Activated T-cell treated with anti-CD3 and anti-CD28 coated beads for 1 hour (primary cell): ENCODE measurements around the gene POLR3G.

Source experiments
- DNase-seq: peaks from one replicate; pipeline ENCODE4 v3.0.0-alpha.2; 2020; ENCODE audit warnings: low read depth

The POLR3G gene

DNA sequence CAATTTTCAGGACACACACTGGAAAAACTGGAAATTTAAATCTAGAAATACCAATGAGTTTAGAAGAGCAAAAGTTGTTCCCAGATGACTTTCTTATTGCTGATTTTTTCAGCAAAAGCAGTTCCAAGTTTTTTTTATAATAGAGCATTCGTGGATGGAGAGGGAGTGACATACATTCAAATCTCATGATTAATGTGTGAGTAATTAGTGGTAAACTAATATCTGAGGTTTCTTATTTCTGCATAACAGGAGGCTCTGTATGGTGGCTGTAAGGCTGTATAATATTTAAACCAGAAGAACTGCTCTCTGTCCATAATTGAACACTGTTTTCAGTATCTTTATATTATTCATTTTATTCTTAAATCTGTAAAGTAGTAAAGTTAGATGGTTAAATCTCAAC is 28.9 kb downstream of the POLR3G start:
- DNase-seq = no peak

DNA sequence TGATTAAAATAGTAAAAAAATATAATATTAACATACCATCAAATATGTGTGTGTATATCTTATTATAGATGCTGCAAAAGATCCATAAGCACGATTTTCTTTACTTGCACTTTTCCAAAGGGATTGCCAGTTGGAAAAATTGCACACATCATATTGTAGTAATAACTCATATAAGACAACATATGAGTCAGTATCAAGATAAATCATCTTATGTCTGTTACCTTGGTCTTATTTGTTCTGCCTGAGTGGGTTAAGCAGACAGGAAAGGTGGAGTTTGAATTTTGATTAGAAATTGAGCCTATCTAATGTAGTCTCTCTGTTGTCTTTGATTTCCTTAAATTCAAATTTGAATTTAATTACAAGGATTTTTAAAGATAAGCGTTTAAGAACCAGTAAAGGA is 30.1 kb downstream of the POLR3G start:
- DNase-seq = no peak

DNA sequence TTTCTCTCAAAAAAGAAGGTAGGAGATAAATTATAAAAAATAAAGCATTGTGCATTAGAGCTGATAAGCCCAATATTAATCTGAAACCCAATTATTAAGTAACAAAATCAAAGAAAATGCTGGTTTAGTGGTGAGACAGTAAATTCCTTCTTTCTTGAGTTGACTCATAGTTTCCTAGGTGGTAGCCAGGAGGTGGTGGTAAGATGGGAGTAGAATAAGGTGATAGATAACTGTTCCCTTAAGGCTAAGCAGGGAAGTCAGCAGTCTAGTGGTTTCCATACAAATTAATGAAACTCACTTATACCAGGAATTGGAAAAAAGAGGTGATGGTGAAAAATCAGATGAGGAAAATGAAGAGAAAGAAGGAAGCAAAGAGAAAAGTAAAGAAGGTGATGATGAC is 31.6 kb downstream of the POLR3G start:
- no peak for DNase-seq

DNA sequence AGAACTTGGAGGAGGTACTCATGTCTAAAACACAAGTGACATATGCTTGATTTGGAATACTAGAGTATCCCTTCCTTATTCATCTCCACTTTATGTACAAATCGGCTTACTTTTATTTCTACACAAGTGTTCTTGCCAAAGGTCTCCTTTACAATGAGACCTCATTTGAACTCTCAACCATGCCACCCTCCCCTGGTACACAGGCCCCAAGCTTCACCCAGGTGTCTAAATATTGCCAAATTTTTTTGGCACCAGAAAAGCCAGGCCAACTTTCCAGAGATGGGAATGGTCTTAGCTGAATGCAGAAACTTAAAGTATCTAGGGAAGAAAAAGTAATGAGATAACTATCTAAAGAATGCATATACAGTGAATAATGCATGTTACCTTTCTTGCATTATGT is 35.8 kb downstream of the POLR3G start:
- no peak for DNase-seq

DNA sequence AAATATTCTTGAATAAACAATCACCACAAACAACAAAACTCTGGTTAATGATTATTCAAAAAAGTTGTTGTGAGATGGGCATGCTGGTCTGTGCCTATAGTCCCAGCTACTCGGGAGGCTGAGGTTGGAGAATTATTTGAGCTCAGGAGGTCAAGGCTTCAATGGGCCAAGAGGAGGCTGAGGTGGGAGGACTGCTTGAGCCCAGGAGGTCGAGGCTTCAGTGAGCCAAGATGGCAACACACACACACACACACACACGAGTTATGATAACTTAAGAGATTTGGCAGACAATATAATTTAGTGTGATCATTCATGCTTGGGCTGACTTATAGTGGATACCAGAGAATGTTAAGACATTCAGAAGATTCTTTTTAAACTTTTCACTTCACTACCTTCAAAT is 39.9 kb downstream of the POLR3G start:
- no peak for DNase-seq

DNA sequence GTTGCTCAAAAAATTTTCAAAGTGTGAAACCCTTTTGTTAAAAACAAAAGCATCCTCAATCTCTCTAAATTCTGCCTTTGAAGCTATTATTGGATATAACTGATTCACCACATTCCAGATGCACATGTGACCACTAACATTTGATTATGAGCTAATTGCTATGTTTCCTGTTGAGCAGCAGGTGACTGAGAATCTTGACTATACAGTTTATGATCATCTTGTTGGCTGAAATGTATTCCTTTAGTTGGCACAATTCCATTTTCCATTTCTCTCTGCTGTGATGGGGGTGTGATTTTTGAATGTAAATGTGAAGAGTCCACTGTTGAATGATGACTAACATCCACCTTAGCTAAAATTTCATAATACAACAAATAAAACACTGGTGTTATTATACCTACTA is 44.0 kb downstream of the POLR3G start:
- DNase-seq = no peak

DNA sequence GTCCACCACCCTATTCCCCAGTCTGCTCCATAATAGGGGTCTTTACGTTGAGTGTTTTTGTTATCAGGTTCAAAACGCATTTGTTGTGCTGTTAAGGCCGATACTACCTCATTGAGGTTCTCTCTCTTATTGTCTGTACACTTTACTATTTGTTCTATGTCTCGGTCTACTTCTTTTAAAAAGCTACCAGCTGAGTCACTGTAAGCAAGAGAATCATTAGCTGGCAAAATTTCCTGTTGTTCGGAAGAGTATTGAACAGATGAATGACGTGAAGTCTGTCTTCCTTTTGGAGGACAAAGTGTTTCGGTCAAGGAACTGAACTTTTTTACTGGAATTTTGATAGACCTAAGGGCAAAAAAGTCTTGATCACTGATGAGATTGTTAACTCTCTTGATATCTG is 44.4 kb downstream of the POLR3G start:
- DNase-seq = no peak

DNA sequence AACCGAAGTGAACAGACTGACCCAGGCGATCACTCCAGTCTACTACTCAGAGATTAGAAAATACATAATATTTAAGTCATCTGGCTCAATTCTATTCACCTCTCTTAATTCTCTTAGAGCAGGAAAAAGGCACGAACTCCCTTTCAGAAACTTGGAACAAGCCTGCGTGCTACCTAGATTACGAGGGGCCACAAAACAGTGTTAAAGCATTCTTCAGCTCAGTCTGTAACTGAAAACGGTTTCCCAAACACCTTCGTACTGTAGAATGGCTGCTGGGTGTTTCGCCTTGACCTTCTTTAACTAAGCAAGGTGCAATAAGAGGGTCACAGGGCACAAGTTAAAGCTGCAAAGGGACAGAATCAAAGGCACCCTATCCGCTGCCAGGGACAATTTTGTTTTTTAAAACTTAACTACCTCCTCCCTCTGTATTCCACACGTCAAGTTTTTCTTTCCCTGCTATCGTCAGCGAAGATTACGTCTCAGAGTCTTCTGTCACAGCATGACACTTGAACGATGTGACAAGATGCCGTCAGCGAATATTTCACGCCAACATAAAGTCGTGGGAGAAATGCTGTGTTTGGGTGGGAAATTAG is 54.0 kb downstream of the POLR3G start:
- no peak for DNase-seq

DNA sequence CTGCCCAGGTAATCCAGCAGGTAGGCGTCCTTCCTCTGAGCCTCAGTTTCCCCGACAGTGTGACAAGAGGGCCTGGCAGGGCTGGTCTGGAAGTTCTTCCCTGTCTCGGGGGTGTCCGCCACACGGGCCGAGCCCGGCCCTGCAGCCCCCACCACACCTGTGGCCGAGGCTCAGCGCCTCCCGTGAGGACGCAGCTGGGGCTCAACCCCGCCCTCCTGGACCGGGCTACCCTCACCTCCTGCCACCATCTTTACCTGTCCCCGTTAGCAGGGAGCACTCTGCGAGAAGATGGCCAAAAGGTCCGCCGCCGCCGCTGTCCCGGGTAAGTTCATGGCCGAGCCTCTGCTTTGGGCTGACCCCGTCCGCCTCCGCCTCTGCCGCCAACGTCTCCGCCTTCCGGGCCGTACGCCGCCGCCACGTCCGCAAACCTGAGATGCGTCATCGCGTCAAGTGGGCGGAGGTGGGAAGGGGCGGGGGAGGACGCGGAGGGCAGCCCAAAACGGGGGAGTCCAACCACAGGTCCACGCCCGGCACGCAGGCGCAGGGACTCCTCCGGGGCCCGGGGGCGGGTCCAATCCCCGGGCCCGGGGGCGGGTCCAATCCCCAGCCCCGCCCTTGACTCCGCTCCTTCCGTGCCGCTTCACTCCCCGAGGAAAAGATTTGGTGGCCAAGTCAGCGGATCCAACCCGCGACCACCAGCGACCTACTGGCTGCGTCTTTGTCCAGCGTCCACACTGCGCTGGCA is 54.7 kb downstream of the POLR3G start, which contains the start of gene LYSMD3:
LYSMD3 (minus strand) TSS at position 391 of the 745 bp plus-strand sequence. CDS start 4,295 bp downstream, outside the sequence.
- peak; percentile 96 for DNase-seq

DNA sequence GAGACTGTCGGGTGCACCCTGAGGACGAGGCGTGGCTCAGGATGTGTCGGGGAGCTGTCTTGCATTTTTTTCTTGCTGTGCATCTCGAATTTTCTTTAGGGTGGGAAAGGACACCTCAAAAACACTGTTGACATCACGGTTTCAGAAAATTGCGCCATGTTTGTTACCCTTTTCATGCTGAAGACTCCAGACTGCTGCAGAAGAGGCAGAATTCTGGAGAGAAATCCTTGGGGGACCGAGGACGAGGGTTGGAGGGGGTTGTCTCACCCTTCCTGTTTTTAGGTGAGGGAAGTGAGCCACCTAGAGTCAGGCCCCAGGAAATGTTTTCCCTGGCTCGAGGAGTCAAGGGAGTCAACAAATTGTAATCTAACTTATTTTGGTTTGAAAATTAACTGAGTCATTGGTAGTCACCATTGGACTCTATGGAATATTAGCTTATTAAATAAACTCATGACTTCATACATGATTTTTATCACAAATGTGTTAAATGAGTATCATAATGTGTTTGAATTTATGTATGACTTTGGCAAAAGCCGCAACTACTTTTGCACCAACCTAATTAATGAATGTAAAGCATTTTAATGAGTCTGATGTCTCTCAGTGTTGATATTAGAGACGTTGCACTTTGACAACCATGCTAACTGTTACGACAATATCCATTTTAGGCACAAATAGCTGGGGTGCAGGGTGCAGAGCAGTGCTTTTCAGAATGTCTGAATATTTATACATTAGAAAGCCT is 55.4 kb downstream of the POLR3G start:
- peak; percentile 33 for DNase-seq

DNA sequence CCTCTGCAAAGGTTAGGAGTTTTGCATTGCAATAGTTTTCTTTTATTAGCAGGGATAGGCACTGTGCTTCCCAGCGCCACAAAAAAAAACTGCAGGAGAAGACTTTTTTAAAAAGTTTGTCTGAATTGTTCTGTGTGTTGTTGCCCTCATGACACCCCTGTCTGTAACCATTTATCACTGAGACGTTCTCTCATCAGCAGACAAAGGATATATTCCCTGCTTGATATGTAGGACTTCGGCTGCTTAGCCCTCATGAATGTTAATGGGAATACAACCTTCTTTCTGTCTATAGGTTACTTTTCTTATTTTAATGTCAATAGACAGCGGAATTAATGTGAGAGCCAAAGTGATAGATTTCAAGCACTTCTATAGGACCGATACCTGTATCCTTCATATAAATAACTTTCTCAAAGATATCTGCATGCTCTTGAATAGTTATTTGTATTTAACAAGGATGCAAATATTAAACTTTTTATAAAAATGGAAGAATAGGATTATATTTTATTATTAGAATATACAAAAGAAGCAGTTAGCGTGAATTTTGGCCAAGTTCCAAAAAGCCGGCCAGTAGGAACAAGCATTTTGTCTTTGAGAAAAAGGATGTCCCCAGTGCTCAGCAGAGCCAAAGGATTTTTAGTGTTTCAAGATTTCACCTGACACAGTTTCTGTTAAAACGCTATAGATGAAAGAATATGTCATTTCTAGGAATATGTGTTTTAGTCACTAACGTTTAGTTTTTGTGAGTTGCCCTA is 56.2 kb downstream of the POLR3G start:
- no peak for DNase-seq

DNA sequence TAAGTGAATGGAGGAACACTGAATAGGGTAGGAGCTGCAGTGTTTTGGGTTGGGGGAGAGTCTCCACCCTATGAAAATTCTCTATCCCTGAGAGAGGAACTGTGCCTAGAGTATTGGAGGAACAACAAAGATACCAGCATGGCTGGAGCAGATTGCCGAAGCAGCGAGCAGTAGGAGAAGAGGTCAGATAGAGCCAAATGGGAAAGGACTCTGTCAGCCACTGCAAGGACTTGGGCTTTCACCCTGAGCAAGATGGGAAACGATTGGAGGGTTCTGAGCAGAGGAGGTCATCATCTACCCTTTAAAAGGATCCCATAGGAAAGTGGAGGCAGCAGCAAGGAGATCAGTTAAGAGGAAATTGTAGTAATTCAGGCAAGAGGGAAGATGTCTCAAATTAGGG is 59.1 kb downstream of the POLR3G start:
- DNase-seq = no peak

DNA sequence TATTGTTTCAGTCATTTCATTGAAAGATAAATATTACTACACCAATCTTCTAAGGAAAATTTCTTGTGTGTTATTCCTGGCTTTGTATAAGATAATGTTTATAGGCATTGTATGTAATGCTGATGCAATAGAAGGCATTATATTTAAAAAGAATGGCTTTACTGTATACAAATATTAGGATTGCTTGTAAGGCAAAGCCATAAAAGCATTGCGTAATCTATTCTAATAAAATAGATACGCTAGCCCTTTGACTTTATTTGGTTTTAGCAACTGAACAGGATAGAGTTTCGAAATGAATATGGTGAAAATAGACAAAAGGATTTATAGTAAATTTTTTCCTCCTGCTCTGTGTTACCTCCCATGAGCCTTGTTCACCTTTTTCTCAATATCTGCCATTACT is 60.3 kb downstream of the POLR3G start:
- DNase-seq = no peak

DNA sequence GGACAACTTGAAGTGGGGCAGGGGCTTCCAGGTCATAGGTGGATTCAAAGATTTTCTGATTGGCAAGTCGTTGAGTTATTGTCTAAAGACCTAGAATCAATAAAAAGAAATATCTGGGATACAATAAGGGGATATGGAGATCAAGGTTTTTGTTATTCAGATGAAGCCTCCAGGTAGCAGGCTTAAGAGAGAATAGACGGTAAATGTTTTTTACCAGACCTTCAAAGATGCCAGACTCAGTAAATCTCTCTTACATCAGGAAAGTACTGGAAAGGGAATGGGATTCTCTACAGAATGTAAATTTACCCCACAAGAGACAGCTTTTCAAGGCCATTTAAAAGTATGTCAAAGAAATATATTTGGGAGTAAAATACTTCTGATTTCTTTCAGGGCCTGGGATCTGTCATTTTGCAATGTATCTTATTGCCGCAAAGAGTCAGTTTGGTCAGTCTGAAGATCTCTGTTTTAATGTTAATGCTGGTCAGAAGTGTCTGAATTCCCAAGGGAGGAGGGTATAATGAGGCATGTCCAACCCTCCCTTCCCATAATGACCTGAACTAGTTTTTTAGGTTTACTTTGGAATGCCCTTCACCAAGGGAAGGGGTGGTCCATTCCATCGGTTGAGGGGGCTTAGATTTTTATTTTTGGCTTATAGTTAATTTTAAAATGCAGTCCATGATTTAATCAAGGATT is 68.3 kb downstream of the POLR3G start:
- no peak for DNase-seq

DNA sequence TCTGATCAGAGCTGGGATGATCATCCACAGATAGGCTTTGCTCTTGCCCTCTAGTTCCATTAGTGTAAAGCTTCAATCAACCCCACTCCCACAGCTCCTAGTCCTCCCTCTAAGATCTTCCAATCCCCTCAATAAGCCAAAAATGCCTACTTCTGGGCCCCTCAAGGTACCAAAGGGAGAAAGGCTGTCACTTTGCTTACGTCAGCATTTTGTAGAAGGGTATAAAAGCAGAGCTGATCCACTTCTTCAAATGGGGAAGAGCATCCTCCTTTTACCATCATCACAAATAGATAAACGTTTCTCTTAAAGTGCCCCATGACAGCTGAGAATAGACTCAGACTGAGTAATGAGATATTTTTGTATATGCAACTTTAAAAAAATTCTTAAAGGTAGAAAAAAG is 70.8 kb downstream of the POLR3G start:
- no peak for DNase-seq

DNA sequence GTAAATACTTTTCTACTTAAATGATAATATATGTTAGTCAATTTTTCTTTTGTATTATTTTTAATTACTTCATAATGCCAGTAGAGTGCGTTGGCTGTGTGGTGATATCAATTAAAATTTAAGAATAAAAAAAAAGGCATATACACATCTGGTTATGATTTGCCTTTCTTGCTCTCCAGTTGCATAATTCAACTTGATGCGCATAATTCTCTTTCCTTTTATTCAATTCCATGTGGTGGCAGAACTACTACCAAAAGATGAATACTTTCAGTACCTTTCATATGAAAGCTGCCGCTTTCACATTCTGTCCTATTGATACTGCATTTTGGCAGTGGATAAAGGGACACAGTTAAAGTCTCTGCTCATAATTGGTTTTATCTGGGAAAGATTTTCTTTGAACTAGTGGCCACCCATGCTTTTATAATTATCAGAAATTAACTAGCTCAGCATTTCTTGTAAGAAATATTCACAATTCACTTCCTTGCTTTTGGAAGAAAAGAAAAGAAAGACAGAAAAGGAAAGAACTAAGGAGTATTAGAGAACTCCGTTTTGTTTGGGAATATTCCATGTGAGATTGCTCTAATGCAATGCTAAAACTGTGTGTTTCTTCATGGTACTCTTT is 71.7 kb downstream of the POLR3G start:
- no peak for DNase-seq

DNA sequence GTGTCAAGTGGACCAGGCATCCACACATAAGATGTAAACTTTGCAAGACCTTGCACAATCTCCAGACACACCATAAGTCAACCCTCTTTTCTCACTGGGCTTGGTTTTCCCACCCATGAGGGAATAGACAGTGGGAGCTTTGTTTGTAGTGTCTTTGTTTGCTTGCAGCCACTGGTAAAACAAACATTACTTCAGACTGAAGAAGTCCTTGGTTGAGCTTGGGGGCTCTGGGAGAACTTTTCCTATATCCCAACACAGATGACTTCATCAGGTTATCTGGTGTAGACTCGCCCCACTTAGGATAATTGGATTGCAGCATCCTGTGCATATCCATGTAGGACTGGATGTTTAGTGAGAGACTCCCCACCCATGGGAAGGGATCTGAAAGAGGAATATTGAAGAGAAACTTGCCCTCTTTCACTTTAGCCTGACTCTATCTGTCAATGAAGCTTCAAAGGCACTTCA is 72.4 kb downstream of the POLR3G start:
- no peak for DNase-seq

DNA sequence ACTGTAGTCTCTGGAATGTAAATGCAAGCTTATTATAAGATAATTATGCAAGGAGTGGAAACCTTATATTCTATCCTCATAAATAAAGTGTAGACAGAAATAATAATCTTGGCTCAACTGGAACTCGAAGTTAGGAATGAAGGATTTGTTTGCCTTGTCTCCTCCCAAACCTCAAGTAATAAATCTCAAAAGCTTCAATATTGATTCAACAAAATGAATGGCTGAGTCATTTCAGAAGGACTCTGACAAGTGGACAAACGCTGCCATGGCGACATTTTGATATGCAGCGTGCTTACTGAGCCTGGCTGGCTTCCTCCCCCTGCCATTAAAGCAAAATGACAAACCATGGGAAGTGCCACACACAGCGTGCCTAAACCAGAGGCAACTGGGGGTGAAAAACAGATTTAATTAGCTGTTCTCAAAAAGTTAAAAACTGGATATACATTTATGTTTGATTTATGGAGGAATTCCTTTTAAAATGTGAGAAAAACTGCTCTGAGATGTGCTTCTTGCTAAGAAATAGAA is 73.5 kb downstream of the POLR3G start:
- DNase-seq = no peak

DNA sequence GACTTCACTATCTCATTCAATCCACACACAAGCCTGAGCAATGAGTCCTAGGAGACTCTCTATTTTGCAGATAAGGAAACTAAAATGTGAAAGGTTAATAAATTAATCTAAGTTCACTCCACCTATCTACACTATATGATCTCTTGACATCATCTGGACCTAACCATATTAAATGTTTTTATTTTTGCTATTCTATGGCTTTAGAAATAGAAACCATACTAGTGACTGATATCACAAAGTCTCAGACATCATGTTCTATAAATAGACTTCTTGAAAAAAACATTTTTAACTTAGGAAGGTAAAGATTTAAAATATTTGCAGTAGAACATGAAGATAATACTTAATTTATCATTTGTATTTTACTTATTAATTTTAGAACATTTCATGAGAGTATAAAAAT is 74.6 kb downstream of the POLR3G start:
- DNase-seq = no peak

DNA sequence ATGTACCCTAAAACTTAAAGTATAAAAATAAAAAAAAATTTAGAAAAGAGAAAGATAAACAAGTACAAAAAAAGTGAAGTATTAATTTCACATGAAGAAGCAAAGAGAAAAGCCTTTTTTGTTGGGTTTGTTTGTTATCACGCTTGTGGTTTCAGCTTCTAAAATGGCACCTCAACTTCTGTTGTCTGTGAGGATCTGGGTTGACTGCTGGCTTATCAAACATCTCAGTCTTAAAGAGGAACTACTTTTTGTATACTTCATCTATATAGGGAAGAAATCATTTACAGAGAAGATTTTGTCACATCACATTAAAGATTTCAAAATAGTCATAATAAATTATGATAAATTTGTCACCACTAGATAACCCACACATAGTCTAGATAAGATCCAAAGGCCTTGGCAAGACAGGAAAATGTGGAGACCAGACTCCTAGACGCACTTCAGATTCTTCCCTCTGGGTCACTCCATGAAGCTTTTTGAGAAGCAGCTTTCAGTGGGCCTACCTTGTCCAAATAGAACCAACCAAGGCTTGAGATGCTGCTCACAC is 75.1 kb downstream of the POLR3G start:
- no peak for DNase-seq

DNA sequence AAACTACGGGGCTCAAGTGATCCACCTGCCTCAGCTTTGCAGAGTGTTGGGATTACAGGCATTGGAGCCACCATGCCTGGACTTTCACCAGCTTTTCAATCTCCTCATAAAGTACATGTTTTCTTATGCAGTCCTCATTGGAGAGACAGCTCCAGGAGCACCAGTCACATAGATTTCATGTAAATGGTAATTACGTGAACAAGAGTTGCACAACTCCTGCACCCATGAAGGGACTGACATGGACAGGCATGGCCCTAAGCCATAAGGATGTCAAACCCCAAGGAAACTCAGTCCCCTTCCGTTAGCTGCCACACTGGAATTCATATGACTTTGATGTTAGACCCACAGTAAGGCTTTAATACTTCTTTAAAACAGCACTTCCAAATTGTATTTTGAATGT is 76.3 kb downstream of the POLR3G start:
- no peak for DNase-seq
